OCI-LY3 (cell line): ENCODE results near the gene FAM76B.
A peak's percentile ranks its signal among the peaks of the same experiment; 100 is the strongest.

Experiments used
- H2AFZ ChIP-seq: fragments of 200-600, 300-600 bp; shearing (Covaris generic); 2 replicates; pipeline ENCODE4 v1.6.0; 2014; ENCODE audit warnings: antibody characterized with exemption, low read depth, low read length
- H3K27ac ChIP-seq: fragments of 200-600, 300-600 bp; sonication (generic); 2 replicates; pipeline ENCODE4 v1.5.1; 2014; ENCODE audit warnings: mild to moderate bottlenecking, low read length, moderate library complexity, mixed read lengths
- H3K27me3 ChIP-seq: fragments of 200-600, 300-600 bp; sonication (generic); 2 replicates; pipeline ENCODE4 v1.6.1; 2014; ENCODE audit warnings: low read depth, low read length, mixed read lengths
- H3K36me3 ChIP-seq: fragments of 200-600, 300-600 bp; sonication (generic); replicated peaks from 2 replicates; pipeline ENCODE3; 2014; ENCODE audit warnings: low read depth, low read length, mixed read lengths
- H3K4me1 ChIP-seq: fragments of 300-600, 200-600 bp; sonication (generic); 2 replicates; pipeline ENCODE4 v1.6.1; 2014; ENCODE audit warnings: low read length, mixed read lengths
- H3K4me2 ChIP-seq: fragments of 200-600, 300-600 bp; sonication (generic); 2 replicates; pipeline ENCODE4 v1.6.1; 2014; ENCODE audit warnings: low read length, mixed read lengths
- H3K4me3 ChIP-seq: fragments of 300-600, 200-600 bp; sonication (generic); 2 replicates; pipeline ENCODE4 v1.5.1; 2014; ENCODE audit warnings: antibody characterized with exemption, mild to moderate bottlenecking, low read length, moderate library complexity
- H3K79me2 ChIP-seq: fragments of 300-600, 200-600 bp; shearing (Covaris generic); 2 replicates; pipeline ENCODE4 v1.6.1; 2014; ENCODE audit warnings: mild to moderate bottlenecking, low read length, mixed read lengths
- H3K9ac ChIP-seq: fragments of 300-600, 200-600 bp; shearing (Covaris generic); 2 replicates; pipeline ENCODE4 v1.6.0; 2014; ENCODE audit warnings: mild to moderate bottlenecking, low read length, moderate library complexity
- H3K9me3 ChIP-seq: fragments of 200-600, 300-600 bp; shearing (Covaris generic); 2 replicates; pipeline ENCODE4 v1.6.1; 2014; ENCODE audit warnings: low read length, mixed read lengths; ENCODE audit not compliant: insufficient read depth
- H4K20me1 ChIP-seq: fragments of 200-600, 300-600 bp; sonication (generic); 2 replicates; pipeline ENCODE4 v1.6.1; 2016; ENCODE audit warnings: low read length, mixed read lengths; ENCODE audit not compliant: insufficient read depth
- EZH2phosphoT487 ChIP-seq: fragments of 200-600 bp; shearing (Covaris generic); IDR thresholded peaks from 2 replicates; pipeline ENCODE4 v1.6.1; 2018; ENCODE audit warnings: antibody characterized with exemption, mixed run types, low read depth
- TF ChIP-seq, protein P1 (sequence below): fragments of 200-600, 300-600 bp; sonication (generic); IDR thresholded peaks from 2 replicates; pipeline ENCODE4 v1.5.1; 2014; ENCODE audit warnings: antibody characterized with exemption, low read length, low read depth

The FAM76B gene

DNA sequence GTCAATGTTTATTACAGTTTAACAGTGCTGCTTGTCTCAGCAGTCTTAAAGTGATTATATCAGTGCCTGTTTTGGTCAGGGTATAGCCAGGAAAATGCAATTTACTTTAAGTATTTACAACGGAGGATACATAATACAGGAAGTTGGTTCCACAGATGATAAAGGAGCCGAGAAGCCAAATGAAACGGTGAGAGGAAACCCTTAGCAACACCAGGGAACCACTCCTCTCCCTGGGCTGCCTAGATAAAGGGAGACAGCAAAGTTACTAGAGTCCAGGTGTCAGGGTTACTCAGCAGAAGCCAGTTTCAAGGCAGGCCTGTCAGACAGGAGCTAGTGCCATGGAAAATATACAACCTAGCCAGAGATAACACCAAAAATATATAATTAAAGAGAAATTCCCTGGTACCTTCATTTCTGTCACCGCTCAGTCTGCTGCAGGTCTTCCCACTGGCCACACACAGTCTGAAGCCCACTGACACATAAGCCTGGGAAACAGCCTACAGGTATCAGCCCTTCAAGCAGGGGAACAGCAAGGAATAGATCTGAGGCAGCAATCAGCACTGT is 55.5 kb downstream of the FAM76B start:
- Histone ChIP-seq H3K4me2 (no peak overlapping the region), H3K36me3 (no peaks in the 10 kb centered on the region), H3K9me3 (no peaks in the 10 kb centered on the region), H3K4me3 (no peak overlapping the region), H2AFZ (0 out of 2 replicates have a peak overlapping the region, but pooled peaks have one; percentile 11), H3K27me3 (no peaks in the 10 kb centered on the region), H3K9ac (no peak overlapping the region), H3K79me2 (no peaks in the 10 kb centered on the region), H3K27ac (no peak overlapping the region), H3K4me1 (no peaks in the 10 kb centered on the region), H4K20me1 (no peaks in the 10 kb centered on the region)
- no peak for TF ChIP-seq EZH2phosphoT487
- TF ChIP-seq, protein P1, sequence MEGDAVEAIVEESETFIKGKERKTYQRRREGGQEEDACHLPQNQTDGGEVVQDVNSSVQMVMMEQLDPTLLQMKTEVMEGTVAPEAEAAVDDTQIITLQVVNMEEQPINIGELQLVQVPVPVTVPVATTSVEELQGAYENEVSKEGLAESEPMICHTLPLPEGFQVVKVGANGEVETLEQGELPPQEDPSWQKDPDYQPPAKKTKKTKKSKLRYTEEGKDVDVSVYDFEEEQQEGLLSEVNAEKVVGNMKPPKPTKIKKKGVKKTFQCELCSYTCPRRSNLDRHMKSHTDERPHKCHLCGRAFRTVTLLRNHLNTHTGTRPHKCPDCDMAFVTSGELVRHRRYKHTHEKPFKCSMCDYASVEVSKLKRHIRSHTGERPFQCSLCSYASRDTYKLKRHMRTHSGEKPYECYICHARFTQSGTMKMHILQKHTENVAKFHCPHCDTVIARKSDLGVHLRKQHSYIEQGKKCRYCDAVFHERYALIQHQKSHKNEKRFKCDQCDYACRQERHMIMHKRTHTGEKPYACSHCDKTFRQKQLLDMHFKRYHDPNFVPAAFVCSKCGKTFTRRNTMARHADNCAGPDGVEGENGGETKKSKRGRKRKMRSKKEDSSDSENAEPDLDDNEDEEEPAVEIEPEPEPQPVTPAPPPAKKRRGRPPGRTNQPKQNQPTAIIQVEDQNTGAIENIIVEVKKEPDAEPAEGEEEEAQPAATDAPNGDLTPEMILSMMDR, result no peak

DNA sequence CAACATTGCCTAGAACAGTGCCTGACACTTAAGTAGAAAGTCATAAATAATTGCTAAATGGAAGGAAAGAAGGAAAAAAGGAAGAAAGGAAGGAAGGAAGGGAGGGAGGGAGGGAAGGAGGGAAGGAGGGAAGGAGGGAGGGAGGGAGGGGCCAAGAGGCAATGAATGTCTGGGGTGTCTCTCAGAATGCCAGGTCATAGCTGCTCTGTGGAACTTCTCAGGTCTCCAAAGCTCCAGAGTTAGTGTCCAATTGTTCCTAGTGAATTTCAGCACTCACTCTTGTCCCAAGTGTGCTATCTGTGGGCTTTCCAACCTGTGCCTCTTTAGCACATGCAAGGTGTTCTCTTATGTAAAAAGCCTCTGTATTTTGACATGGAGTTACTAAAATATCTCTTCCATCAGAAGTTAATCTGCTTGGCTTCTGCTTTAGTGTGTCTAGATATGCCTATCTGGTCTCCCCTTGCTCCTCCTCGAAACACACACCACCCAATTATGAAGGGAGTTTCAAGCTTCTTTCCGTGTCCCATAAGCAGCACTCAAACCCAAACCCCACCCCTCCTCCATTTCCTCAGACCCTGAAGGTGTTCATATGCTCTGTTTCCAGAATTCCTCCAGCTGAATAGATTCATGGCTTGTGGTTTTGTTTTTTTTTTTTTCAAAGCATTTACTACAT is 56.5 kb downstream of the FAM76B start:
- Histone ChIP-seq H2AFZ (no peak overlapping the region), H3K9ac (no peak overlapping the region), H3K4me3 (no peak overlapping the region), H3K4me2 (no peak overlapping the region), H3K27me3 (no peaks in the 10 kb centered on the region), H3K79me2 (no peaks in the 10 kb centered on the region), H3K4me1 (no peaks in the 10 kb centered on the region), H3K9me3 (no peaks in the 10 kb centered on the region), H3K27ac (no peak overlapping the region), H3K36me3 (no peaks in the 10 kb centered on the region), H4K20me1 (no peaks in the 10 kb centered on the region)
- TF ChIP-seq, protein P1, result no peak
- TF ChIP-seq EZH2phosphoT487, result no peak

DNA sequence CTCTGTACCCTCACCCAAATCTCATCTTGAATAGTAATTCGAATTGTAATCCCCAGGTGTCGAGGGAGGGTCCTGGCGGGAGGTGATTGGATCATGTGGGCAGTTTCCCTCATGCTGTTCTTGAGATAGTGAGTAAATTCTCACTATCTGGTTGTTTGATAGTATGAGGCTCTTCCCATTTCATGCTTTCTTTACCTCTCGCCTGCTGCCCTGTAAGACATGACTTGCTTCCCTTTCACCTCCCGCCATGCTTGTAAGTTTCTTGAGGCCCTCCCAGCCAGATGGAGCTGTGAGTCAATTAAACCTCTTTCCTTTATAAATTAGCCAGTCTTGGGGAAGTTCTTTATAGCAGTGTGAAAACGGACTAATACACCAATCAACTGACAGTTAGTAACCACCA is 60.1 kb downstream of the FAM76B start:
- Histone ChIP-seq H3K4me2 (no peak overlapping the region), H3K4me3 (no peak overlapping the region), H2AFZ (no peak overlapping the region), H3K79me2 (no peaks in the 10 kb centered on the region), H4K20me1 (no peaks in the 10 kb centered on the region), H3K9me3 (no peaks in the 10 kb centered on the region), H3K4me1 (no peaks in the 10 kb centered on the region), H3K27ac (no peak overlapping the region), H3K27me3 (no peaks in the 10 kb centered on the region), H3K9ac (no peak overlapping the region), H3K36me3 (no peaks in the 10 kb centered on the region)
- TF ChIP-seq EZH2phosphoT487, result no peak
- TF ChIP-seq, protein P1, result no peak

DNA sequence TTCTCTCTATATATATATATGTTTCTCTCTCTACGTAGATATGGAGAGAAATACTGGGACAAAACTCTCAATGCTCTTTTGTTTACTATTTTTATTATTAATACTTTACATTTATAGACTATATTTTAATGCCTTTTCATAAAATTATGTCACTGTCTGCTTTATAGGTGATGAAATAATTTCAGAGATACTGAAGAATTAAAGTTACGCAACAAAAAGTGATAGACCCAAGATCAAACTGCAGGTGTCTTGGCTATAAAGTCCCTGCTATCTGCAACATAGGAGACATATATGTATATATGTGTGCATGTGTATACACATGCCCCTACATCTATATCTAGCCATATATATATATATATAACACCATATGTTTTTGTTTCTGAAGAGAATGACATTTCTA is 60.8 kb downstream of the FAM76B start:
- no peak for TF ChIP-seq EZH2phosphoT487
- TF ChIP-seq, protein P1, result no peak
- no peaks in the 10 kb centered on the region for H3K27me3 ChIP-seq
- H3K9me3 ChIP-seq, result no peaks in the 10 kb centered on the region
- H3K4me1 ChIP-seq, result no peaks in the 10 kb centered on the region
- H4K20me1 ChIP-seq, result no peaks in the 10 kb centered on the region
- H2AFZ ChIP-seq, result no peak overlapping the region
- no peak overlapping the region for H3K9ac ChIP-seq
- H3K36me3 ChIP-seq, result no peaks in the 10 kb centered on the region
- no peak overlapping the region for H3K4me3 ChIP-seq
- H3K4me2 ChIP-seq, result no peak overlapping the region
- no peaks in the 10 kb centered on the region for H3K79me2 ChIP-seq
- no peak overlapping the region for H3K27ac ChIP-seq
